CD4-positive, alpha-beta T cell treated with Interleukin-10 for 1 hour (primary cell): ENCODE results near the gene SHROOM3.
"Not testable (repeated sequence)": the region's sequence is repeated elsewhere in the genome, so short reads cannot be mapped to it uniquely, and the experiment has no call there.

ENCODE experiments used
- DNase-seq: peaks from one replicate; pipeline ENCODE4 v3.0.0-alpha.2; 2020

Gene SHROOM3

DNA sequence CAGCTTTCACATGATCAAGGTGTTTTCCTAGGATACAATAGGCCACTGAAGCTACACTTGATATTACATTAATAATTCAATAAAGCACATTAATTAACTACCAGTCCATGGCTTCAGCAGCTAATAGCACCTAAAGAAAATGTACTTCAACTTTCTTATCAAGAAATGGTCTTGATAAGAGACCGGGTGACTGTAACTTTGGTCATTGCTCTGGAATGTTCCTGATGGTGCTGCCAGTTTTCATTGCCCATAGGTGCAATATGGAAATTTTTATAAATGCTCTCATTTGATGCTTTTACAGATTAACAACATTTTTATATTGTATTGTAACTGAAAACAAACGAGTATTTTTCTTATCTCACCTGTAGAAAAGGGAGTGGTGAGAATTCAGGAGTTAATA, 165.4 kb downstream of the SHROOM3 start:
- no peak for DNase-seq

DNA sequence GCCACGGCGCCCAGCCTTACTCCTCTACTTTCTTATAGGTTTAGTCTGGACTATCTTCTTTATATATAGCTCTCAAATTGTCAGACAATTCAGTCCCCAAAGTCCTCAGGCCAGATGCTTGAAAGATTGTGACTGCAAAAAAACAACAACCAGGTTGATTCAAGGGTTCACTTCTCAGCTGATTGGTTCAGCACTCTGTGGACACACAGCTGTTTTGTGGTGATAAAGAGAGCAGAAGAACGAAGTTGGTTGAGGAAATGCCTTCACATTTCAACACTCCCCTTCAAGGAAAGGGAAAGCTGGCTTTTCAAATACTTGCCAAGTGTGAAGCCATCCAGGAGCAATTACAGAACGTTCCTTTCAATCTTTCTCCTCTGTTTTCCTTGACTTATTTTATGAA, 166.8 kb downstream of the SHROOM3 start:
- no peak for DNase-seq

DNA sequence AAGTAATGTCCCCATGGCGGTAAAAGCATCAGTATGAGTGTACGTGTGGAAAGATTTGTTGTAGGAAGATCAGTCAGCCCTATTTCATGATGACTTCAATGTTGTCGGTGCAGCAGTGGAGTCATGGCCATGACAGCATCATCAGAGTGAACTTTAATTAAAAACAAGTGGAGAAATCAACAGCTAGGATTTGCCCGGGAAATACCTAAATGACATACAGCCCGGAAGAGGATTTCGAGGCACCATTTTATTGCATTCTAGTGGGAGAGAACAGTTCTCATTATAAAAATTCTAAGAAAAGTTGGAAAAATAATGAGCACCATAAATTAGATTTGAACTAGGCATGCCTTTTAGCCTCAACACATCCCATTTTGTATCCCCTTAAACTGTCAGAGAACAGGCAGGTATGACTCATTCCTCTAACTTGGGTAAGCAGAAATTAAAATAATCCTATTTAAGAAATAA, 170.1 kb downstream of the SHROOM3 start:
- no peak for DNase-seq

DNA sequence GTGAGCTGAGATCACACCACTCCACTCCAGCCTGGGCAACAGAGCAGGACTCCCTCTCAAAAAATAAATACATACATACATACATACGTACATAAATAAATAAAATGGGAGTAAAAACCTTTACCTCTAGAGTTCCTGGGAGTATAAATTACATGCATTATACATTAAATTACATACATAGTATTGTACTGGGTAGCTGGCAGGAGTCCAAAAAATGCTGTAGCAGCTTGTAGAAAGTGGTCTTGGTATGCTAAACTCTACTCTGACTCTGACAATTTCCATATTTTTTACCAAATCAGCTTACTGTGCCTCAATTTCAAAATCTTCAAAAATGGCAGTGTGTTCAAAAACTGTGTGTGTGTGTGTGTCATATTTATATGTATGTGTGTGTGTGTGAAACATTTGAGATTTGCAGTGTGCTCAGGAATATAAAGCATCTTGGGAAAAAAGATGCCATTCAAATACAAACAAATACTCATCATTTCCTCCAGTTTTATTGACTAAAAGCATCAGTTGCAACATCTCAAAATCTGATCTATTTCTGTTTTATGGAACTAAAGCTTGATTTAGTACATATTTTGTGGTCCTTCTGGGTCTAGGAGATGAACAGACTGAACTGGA, 171.7 kb downstream of the SHROOM3 start:
- DNase-seq, result no peak

DNA sequence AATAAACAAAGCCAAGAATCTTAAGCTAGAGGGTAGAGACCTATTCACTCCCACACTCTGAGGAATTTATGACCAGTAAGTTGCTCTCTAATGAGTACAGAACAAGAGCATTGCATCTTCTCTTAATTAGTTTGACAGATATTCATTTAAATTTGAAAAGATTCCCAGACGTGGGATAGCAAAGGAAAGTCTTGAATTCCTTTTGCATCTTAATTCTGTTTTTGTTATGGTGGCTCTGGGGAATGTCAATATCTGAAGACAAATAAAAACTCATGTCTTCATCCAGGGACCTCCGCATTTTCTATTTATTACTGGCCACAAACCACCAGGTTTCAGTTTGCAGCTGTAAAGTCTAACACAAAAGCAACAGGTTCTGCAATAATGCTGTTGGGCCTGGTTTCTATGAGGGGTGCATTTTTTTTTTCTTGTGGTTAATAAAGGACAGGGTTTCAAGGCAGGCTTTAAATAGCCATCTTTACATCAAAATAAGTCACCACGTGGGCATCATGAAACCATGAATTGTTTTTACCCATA, 172.3 kb downstream of the SHROOM3 start:
- no peak for DNase-seq

DNA sequence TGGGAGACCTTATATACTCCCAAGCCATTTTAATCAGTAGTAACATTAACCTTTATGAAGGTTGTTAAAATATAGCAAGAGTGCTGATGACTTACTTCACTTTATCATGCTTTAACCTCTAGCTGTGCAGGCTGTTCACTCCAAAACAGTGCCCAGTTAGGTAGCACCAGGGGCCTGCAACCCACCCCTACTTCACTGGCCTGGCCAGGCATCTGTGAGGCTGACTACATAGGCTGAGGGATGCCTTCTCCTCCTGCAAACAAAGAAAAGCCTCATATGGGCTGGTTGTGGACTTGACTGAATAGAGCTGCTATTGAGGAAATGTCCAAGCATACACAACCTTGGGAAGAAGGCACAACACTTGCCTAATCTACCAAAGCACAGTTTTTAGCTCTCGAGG, 172.8 kb downstream of the SHROOM3 start:
- DNase-seq, result no peak

DNA sequence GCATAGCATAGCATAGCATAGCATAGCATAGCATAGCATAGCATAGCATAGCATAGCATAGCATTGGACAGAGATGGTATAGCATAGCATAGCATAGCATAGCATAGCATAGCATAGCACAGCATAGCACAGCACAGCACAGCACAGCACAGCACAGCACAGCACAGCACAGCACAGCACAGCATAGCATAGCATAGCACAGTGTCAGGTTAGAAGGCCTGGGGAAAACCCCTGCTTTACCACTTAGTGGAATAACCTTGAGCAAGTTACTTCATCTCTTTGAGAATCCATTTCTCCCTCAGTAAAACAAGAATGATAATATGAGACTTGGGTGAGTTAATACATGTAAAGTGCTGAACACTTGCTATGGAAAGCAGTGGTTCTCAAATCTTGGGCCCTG, 173.5 kb downstream of the SHROOM3 start:
- DNase-seq, result not testable (repeated sequence)

DNA sequence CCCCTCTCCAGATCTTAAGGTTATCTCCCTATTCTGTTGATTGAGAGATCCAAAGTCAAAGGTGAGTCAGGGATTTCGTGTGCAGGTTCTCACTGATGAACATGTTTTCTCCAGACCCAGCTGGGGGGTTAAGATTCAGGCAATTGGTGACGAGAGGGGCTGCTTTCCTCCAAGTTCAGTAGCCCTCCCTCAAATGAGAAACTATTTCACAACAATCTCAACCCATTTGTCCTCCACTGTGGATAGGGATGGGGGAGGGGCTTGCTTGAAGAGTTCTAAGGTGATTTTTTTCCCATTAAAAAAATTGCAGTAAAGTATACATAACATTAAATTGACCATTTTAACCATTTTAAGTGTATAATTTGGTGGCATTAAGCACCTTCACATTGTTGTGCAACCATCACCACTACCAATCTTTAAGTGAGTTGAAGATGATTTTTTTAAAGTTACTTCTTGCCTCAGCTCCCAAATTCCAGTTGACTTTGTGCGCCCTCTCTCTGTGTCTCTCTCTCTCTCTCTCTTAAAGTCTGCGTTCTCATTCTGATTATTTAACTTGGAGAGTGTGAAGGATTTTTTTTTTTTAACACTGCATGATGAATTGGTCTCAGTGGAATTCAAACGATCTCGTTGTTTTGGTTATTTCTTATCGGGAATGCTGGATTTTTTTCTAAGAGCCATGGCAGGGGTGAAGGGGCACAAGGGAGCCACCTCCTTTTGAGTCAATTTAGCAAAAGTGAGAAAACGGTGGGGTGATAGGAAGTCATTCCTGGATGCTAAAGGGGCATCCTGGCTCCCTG, 175.9 kb downstream of the SHROOM3 start:
- DNase-seq, result no peak

DNA sequence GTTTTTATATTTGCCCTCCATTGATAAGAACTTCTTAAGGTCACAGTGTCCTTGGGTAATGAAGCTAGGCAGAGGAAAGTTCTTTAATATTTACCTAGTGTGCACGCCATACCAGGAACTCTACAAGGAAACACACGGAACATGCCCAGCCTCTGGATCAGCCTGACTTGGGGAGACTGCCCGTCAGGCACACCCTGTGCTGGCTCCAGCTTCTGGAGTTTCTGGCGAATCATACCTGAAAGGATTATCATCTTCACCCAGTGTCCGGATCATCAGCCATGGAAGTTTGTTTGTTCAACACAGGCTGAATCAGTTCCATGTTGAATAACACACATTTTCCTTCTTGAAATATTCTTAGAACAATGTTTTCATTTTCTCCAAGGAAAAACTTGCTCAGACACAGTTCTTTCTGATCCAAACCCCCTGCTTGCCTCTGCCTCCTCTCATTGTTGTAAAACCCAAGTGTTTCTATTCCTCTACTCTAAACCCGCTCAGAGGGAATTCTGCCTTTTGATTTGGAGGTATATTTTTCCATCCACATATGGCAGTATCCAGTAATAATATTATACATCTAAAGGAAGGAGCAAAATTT, 176.7 kb downstream of the SHROOM3 start:
- DNase-seq, result no peak

DNA sequence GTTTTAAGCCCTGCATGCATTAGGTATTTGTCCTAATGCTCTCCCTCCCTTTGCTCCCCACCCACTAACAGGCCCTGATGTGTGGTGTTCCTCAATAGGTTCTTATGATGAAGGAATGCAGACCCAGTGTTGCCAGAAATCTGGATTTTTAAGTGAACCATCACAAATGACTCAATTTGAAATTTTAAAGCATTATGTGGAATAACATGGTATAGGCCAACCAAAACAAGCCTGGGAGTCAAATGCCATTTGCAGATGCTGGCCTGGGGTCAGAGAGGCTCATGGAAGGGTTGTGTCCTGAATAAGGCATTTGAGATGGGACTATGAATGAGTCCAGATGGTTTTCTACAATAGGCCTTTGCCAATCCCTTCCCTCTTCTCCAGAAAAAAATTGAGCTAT, 179.6 kb downstream of the SHROOM3 start:
- DNase-seq, result no peak

DNA sequence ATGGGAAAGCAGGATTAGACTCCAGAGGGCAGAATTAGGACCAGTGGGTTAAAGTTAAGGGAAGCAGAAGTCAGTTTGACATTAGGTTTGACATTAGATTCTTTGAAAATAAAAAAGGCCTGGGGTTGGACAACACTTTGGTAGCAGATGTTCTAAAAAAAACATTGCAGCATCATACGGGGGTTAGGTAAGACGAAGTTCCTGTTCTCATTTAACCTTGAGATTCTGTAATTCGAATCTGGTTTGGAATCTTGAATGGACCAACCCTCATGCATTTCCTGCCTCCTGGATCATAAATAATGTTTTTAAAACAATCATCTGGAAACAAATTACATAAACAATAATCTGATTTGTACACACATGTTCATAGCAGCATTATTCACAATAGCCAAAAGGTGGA, 181.0 kb downstream of the SHROOM3 start:
- DNase-seq, result no peak

DNA sequence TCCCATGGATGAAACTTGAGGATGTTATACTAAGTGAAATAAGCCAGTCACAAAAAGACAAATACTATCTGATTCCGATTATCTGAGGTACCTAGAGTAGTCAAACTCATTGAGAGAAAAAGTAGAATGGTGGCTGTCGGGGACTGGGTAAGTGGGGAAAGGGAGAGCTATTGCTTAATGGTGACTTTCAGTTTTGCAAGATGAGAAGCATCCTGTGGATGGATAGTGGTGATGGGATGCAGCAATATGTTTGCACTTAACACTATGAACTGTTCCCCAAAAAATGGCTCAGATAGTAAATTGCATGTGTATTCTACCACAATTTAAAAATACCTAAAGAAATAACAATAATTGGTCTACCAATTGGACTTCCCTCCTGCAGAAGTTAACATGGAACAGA, 181.5 kb downstream of the SHROOM3 start:
- DNase-seq, result no peak

DNA sequence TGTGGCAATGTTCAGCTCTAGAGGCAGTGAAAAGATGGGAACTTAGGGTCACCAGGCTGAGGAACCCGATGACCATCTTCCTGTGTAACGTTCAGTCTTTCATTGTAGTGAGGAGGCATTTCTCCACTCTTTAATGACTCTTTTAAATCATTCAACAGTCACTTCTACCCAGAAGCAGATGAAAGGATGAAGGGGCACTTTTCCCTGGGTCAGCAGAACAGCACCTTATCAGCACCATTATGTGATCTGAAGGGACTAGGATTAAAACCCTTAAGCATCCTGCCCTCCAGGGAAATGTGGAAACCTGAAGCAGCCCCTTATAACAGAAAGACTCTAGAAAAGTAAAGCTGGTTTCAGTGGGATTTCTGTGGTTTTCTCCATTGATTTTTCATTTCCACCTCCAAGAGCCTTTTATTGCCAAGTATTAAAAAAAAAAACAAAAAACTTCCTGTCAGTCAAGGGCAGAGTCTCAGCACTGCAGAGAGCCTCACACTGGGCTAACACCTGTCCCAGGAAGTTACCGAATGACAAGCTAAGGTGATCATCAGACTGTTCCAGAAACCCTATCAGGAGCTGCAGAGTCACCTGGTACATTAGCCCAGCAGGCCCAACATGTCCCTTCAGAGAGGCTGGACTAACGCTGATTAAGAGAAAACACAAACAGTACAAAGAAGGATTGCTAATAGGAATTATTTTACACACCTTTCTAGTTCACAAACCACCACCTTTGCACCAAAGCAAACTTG, 185.9 kb downstream of the SHROOM3 start:
- DNase-seq, result no peak

DNA sequence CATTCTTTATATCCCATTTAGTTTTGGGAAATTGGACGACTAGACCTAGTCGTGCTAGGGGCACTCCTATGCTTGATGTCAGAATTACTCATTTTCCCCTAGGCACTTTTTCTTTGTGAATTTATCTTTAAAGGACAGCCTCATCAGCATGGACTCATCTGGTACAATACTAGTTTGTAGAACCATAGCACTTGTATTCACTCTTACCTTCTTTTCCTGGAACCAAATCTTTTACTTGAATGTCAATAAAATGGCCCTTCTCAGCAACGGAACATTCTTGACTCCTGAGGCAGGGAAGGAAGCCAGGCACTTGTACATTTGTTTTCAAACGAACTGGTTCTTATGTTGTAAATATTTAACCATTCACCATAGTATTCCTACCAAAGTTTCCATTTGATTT, 187.1 kb downstream of the SHROOM3 start:
- no peak for DNase-seq

DNA sequence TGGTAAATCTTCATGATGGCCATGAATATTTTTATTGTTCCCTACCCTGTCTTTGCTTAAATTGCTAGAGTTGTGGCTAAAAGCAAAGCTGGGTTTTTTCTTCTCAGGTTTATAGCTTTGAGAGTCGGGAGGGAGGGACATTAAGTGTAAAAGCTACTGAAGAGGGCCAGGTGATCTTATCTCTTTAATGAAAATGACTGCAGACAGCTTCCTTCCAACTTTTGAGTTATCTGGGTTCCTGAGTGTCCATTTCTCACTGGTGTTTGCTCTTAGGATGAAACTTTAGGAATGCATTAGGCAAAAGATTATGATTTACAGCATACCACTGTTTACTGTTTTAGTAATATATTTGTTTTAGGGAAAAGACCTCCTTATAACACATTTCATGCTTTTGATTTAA, 187.7 kb downstream of the SHROOM3 start:
- DNase-seq, result no peak

DNA sequence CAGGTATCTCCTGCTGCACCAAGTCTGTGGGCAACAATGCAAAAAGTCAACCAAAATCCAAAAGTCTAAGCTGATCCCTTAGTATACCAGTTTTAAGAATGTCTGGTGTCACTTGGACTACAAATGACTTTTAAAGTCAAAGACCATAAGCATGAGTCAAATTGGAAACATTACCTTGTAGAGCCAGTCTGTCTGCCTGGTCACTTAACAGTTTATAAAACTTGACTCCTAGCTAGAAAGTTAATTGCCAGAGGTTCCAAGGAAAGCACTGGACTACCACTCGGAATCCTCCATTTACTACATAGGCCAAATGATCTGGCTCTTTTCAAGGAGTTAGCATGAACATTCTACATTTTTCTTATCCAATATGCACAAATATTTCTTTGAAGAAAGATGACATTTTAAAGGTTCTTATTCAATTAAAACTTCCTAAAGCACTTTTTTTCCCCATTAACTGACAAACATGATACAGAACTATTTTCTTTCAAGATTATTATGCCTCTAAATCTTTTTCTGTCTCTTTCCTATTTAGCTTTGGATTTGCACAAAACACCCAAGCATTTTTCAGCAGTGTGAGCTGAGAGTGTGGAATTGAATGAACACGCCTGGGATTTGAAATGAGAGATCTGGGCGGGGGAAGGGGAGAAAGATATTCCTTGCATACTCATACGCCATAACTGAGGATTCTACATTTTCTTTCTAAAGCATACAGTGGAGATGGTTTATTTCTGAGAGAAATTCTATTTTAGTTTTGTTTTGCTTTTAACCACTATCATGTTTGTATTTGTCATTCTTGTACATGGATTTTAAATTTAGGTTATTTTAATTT, 188.4 kb downstream of the SHROOM3 start:
- no peak for DNase-seq

DNA sequence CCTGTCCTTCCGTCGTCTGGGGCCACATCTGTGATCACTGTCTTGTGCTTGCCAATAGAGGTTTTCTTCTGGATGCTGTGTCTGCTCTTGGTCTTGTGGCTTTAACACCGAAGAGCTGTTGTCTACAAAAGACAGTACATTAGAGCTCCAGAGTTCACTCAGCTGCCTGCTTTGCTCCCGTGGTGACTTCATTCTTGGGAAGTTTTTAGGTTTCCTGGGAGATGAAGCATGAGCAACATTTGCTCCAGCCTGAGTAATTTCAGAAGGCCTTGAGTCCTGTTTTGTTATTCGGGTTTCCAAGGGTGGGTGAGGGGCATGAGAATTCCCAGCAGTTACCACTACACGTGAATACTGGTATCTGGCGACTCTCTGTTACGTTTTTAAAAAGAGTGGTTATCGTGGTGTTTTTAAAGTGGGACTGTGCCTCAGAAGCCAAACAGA, 189.2 kb downstream of the SHROOM3 start:
- no peak for DNase-seq

DNA sequence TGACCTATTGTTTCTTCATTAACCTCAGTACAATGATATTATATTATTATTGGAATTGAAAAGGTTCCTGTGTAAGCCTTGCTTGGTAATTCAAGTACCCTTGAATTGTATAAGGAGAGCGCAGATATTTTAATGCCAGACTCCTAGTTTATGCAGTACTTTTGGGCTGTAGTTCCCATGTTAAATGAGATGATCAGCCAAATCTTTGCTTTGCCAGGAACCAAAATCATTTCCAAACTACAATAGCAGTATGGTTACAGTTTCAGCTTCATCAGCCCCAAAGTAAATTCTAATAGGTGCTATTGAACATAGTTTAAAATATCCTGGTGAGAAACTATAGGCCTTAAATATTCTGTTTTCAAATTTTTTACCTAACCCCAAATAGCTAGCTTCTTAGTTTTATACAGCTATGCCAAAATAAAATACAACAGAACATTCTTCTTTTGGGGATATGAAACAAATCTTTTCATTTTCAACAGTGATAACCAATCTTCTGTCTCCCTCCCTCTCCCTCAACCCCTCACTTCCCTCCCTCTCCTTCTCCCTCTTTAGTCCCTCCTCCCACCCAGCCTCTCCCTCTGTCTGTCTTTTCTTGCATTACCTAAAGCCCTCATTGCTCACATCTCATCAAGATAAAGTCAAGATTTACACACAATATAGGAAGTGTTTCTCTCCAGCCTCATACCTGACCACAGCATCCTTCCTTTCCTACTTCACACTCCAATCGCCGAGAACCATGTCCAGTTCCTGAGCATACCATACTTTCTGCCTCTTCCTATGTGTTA, 190.1 kb downstream of the SHROOM3 start:
- DNase-seq, result no peak

DNA sequence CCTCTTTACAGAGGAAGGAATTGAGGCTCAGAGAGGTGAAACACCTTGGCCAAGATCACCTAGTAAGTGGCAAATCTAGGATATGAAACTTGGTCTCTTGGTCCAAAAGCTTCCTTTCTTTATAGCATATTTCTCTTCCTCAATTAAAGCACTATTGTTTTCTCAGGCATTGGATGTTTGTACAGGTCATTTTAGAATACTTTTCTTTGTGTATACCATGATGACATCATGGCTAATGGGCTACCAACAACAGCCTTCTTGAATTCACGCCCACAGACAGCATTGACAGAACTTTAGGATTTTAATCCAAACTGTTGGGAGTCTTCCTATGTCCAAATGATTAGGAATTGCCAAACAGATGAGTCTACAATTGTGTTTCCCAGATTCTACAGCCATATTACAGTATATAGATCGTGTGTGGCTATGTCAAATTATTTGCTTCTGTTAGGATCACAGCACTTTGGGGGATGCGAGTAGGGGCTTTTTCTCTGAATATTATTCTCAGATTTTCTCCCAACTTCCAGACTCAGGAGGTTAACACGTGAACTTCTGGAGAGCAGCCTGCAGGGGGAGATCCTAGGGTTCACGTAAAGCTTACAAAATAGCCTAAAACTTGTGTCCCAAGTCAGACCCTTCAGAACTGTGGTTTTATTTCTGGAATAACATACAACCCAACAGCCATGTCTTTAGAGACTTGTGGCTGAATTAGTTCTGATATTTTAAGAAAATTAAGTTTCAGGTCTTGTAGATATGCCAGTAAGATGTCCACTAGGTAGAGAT, 191.8 kb downstream of the SHROOM3 start:
- DNase-seq, result no peak

DNA sequence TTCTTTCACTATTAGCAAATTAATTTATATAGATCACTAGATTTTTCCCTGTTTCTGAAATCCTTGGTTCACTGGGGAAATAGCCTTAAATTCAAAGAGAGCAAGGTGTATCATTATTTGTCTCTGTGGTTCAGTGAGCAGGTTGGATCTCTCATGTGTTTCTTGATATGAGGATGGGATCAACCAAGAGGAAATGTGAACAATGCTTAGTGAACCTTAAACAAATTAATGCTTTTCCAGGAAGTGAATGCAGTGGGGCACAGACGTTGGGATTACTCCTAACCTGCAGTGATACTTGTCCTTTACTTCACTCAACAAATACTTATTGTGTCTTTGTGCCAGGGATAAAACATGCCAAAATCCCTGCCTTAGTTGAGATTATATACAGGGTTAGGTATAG, 193.2 kb downstream of the SHROOM3 start:
- DNase-seq, result no peak

DNA sequence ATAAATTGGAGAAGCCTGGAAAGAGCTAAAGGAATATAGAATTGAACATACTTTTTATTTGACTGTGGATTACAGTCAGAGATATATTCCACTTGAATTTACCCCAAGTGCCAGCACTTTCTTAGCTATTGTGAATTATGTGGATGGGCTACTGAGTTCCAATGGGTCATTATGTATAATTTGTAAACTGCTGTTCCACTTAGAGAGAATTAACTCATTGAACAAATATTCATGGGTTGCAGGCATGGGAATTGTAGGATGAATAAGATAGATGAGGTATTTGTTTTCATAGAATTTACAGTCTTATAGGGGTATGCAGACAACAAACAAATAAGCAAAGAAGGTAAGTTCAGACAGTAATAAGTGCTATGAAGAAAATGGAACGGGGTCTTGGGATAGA, 195.7 kb downstream of the SHROOM3 start:
- DNase-seq, result no peak
